Measurements from ENCODE around the gene RNF5.
A peak's percentile ranks its signal among the peaks of the same experiment; 100 is the strongest.

The RNF5 gene

GRCh38 chr6:32194388-32194787 is 16.2 kb downstream of the RNF5 start:
- peaks cover 29% of the 10 kb centered on the region for H3F3A ChIP-seq (ENCODE audit: control insufficient read depth, insufficient read depth)
- no peaks in the 10 kb centered on the region for H3K9me2 ChIP-seq (replicated peaks; ENCODE audit: control insufficient read depth, low read length)
- no peaks in the 10 kb centered on the region for H4K20me1 ChIP-seq (ENCODE audit: control insufficient read depth, insufficient read depth, low read depth, low read length)
- H3K4me2 ChIP-seq (ENCODE audit: low read length) = peak overlapping the region; percentile 100
- H3K27me3 ChIP-seq (ENCODE audit: control insufficient read depth, low read length) = no peaks in the 10 kb centered on the region
- peaks cover 65% of the 10 kb centered on the region for H3K4me1 ChIP-seq (ENCODE audit: control insufficient read depth, low read length)
- TF ChIP-seq CTCF (IDR thresholded peaks at IDR 0.05; ENCODE audit: low read depth, low read length, poor library complexity, severe bottlenecking) (no peak), EZH2phosphoT487 (IDR thresholded peaks at IDR 0.05; ENCODE audit: borderline replicate concordance, low read length) (no peak)
- H3K4me3 ChIP-seq (ENCODE audit: low read length) = peak overlapping the region; percentile 97
- H3K27ac ChIP-seq (ENCODE audit: low read depth, low read length) = peak overlapping the region; percentile 80
- H3K79me2 ChIP-seq (ENCODE audit: control insufficient read depth, low read length) = peaks cover 37% of the 10 kb centered on the region
- peaks cover 17% of the 10 kb centered on the region for H3K36me3 ChIP-seq (ENCODE audit: control insufficient read depth, low read length)
- H3K9me3 ChIP-seq (ENCODE audit: control insufficient read depth, insufficient read depth, low read length) = no peaks in the 10 kb centered on the region

- Histone ChIP-seq H3K27me3 (ENCODE audit: control insufficient read depth, low read length) (no peaks in the 10 kb centered on the region), H3K4me3 (ENCODE audit: low read length) (peak overlapping the region; percentile 97), H4K20me1 (ENCODE audit: control insufficient read depth, insufficient read depth, low read depth, low read length) (no peaks in the 10 kb centered on the region), H3K79me2 (ENCODE audit: control insufficient read depth, low read length) (peaks cover 32% of the 10 kb centered on the region), H3K4me2 (ENCODE audit: low read length) (peak overlapping the region; percentile 100), H3K9me2 (replicated peaks; ENCODE audit: control insufficient read depth, low read length) (no peaks in the 10 kb centered on the region), H3K4me1 (ENCODE audit: control insufficient read depth, low read length) (peaks cover 65% of the 10 kb centered on the region), H3F3A (ENCODE audit: control insufficient read depth, insufficient read depth) (peaks cover 29% of the 10 kb centered on the region), H3K27ac (ENCODE audit: low read depth, low read length) (peak overlapping the region; percentile 80), H3K9me3 (ENCODE audit: control insufficient read depth, insufficient read depth, low read length) (no peaks in the 10 kb centered on the region), H3K36me3 (ENCODE audit: control insufficient read depth, low read length) (peaks cover 17% of the 10 kb centered on the region)
- TF ChIP-seq CTCF (IDR thresholded peaks at IDR 0.05; ENCODE audit: low read depth, low read length, poor library complexity, severe bottlenecking) (peak; percentile 74), EZH2phosphoT487 (IDR thresholded peaks at IDR 0.05; ENCODE audit: borderline replicate concordance, low read length) (no peak)
Measured at GRCh38 chr6:32194825-32195651, 16.8 kb downstream of the RNF5 start.

GRCh38 chr6:32195652-32195901 is 17.4 kb downstream of the RNF5 start:
- peaks cover 29% of the 10 kb centered on the region for H3F3A ChIP-seq (ENCODE audit: control insufficient read depth, insufficient read depth)
- H3K4me1 ChIP-seq (ENCODE audit: control insufficient read depth, low read length) = peaks cover 62% of the 10 kb centered on the region
- H3K9me2 ChIP-seq (replicated peaks; ENCODE audit: control insufficient read depth, low read length) = no peaks in the 10 kb centered on the region
- peaks cover 28% of the 10 kb centered on the region for H3K79me2 ChIP-seq (ENCODE audit: control insufficient read depth, low read length)
- H3K4me3 ChIP-seq (ENCODE audit: low read length) = peak overlapping the region; percentile 97
- H3K27ac ChIP-seq (ENCODE audit: low read depth, low read length) = peak overlapping the region; percentile 85
- no peaks in the 10 kb centered on the region for H3K9me3 ChIP-seq (ENCODE audit: control insufficient read depth, insufficient read depth, low read length)
- H4K20me1 ChIP-seq (ENCODE audit: control insufficient read depth, insufficient read depth, low read depth, low read length) = no peaks in the 10 kb centered on the region
- no peaks in the 10 kb centered on the region for H3K27me3 ChIP-seq (ENCODE audit: control insufficient read depth, low read length)
- H3K36me3 ChIP-seq (ENCODE audit: control insufficient read depth, low read length) = peaks cover 17% of the 10 kb centered on the region
- H3K4me2 ChIP-seq (ENCODE audit: low read length) = peak overlapping the region; percentile 100
- TF ChIP-seq CTCF (IDR thresholded peaks at IDR 0.05; ENCODE audit: low read depth, low read length, poor library complexity, severe bottlenecking) = no peak
- TF ChIP-seq EZH2phosphoT487 (IDR thresholded peaks at IDR 0.05; ENCODE audit: borderline replicate concordance, low read length) = no peak
